Activated B cell treated with CpG ODN at 0.5 μM for 24 hours (primary cell): Measurements from ENCODE around the gene ACSM3. TPM values are rescaled to one million over a fixed set of nuclear protein-coding genes. Genes with fewer than 3 reads are reported as not detected.

ENCODE experiments used
- ATAC-seq: fragments of 200-7000 bp; cut with Tn5 transposase; one replicate; pipeline ENCODE4 v1.10.0; 2021; ENCODE audit warnings: low read depth, mild to moderate bottlenecking, moderate library complexity
- CTCF ChIA-PET: fragments of 350-600 bp; sonication (Branson Sonifier 250); formaldehyde crosslinking; loops from one replicate; lab custom pipeline; 2021; ENCODE audit warnings: antibody characterized with exemption; lab: Charles Lee
- POLR2A ChIA-PET: fragments of 350-600 bp; sonication (Branson Sonifier 250); formaldehyde crosslinking; loops from one replicate; lab custom pipeline; 2021; ENCODE audit warnings: antibody characterized with exemption; lab: Charles Lee
- DNase-seq: peaks from one replicate; pipeline ENCODE4 v3.0.0; 2022
- H3K27ac Mint-ChIP-seq: one replicate; pipeline ENCODE4 v1.8.0; 2020; ENCODE audit warnings: mixed read lengths
- H3K27me3 Mint-ChIP-seq: one replicate; pipeline ENCODE4 v1.8.0; 2021; ENCODE audit warnings: mixed read lengths
- H3K36me3 Mint-ChIP-seq: one replicate; pipeline ENCODE4 v1.8.0; 2021; ENCODE audit warnings: low read depth, mixed read lengths
- H3K4me1 Mint-ChIP-seq: one replicate; pipeline ENCODE4 v1.8.0; 2021; ENCODE audit warnings: mixed read lengths
- H3K4me3 Mint-ChIP-seq: one replicate; pipeline ENCODE4 v1.8.0; 2020; ENCODE audit warnings: mild to moderate bottlenecking, mixed read lengths
- H3K9me3 Mint-ChIP-seq: one replicate; pipeline ENCODE4 v1.8.0; 2020; ENCODE audit warnings: mixed read lengths
- intact Hi-C: fragments of 100-400 bp; cut with micrococcal nuclease; formaldehyde crosslinking; loops from one replicate; pipeline ENCODE4 v1.15.1; 2024
- total RNA-seq: library from RNA; stranded (reverse); gene quantifications from 2 replicates; pipeline ENCODE4 v1.2.3, GENCODE V29; 2022
- TF ChIP-seq, protein P1 (sequence below): fragments of 200-600 bp; IDR thresholded peaks from one replicate; pipeline ENCODE4 v1.8.0; 2022; ENCODE audit warnings: antibody characterized with exemption, mild to moderate bottlenecking

ACSM3 gene
- total RNA-seq, 1 donor from 2014 or later, result 13.6 TPM

DNA sequence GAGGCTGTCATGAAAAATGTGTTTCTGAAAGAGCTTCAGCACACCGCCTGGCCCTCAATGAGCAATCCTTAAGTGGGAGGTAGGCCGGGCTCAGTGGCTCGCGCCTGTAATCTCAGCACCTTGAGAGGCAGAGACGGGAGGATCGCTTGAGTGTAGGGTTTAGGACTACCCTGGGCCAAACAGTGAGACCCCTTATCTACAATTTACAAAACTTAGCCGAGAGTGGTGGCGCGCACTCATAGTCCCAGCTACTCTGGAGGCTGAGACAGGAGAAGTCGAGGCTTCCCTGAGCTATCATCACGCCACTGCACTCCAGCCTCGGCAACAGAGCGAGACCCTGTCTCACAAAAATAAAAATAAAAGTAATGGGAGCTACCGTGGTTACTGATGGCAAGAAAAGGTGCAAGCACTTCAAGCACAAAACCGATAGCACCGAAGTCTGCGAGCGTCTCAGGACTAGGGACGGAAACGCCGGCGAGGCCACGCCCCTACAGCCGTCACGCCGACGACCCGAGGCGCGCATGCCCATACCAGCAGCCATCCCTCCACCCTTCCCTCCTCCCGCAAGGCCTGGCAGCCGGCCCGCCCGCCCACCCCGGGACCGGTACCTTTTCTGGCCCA lies 22.8 kb upstream of the ACSM3 start:
- intact Hi-C loops, result loop anchor here (1.0 to 2.0 kb wide), 6 partner anchors 23 to 1218 kb away; partner anchors contain the start of genes ACSM3, CCP110, DCUN1D3 and ERI2
- ChIA-PET CTCF (interaction anchor here (1.0 to 1.2 kb wide), 2 partner anchors 8 to 64 kb away, joined by 3 to 5 read pairs; no protein-coding TSS in a partner anchor), POLR2A (interaction anchor here (0.6 to 2.6 kb wide), 8 partner anchors 8 to 1268 kb away, joined by 3 to 19 read pairs (median 4); partner anchors contain the start of genes ACSM3, ERI2, REXO5 and VPS35L)
- Mint-ChIP-seq H3K27ac (peak overlapping the region; percentile 95), H3K27me3 (no peaks in the 10 kb centered on the region), H3K36me3 (peaks cover 34% of the 10 kb centered on the region), H3K9me3 (no peaks in the 10 kb centered on the region), H3K4me3 (peak overlapping the region; percentile 94), H3K4me1 (peaks cover 27% of the 10 kb centered on the region)
- DNase-seq (peak; percentile 87), ATAC-seq (peak; percentile 82)
- TF ChIP-seq, protein P1, sequence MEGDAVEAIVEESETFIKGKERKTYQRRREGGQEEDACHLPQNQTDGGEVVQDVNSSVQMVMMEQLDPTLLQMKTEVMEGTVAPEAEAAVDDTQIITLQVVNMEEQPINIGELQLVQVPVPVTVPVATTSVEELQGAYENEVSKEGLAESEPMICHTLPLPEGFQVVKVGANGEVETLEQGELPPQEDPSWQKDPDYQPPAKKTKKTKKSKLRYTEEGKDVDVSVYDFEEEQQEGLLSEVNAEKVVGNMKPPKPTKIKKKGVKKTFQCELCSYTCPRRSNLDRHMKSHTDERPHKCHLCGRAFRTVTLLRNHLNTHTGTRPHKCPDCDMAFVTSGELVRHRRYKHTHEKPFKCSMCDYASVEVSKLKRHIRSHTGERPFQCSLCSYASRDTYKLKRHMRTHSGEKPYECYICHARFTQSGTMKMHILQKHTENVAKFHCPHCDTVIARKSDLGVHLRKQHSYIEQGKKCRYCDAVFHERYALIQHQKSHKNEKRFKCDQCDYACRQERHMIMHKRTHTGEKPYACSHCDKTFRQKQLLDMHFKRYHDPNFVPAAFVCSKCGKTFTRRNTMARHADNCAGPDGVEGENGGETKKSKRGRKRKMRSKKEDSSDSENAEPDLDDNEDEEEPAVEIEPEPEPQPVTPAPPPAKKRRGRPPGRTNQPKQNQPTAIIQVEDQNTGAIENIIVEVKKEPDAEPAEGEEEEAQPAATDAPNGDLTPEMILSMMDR, result no peak

DNA sequence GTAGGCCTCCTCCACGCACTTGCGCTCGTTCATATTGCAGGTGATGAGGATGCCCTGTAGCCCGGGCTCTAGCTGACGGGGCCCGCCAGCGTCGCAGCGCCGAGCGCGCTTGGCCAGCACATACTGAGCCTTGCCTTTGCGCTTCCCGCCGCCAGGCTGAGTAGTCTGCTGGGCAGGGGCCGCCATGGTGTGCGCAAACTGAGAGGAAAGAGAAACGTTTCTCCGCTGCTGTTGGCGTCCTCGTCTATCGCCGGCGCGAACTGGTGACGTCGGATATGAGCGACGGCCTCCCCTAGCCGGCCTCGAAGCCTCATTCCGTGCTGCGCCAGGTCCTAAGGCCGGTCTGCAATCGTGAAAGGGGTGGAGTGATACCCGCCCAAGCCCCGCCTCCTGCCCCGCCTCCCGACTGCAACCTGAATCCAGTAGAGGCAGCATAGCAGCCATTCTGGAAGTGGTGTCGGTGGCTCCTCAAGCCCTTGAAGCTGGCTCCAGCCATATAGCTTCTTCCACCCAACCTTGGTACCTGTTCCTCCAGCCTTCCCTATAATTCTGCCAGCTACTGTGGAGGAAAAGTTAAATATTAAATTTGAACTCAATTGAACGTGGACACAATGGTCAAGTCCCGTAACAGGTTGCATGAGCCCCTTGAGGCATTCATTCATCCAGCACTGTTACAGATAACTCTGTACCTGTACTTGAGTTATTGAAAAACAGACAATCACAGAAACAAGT lies 22.1 kb upstream of the ACSM3 start, which contains the start of gene THUMPD1:
Gene THUMPD1 (minus strand): TSS at position 265 of the 732 bp plus-strand sequence. CDS start 79 bp downstream, at position 186.
- DNase-seq (peak; percentile 92), ATAC-seq (peak; percentile 95)
- POLR2A ChIA-PET, result interaction anchor here (0.5 to 2.6 kb wide), 7 partner anchors 9 to 1267 kb away, joined by 3 to 19 read pairs (median 4); partner anchors contain the start of genes ACSM3, ERI2, REXO5 and VPS35L
- TF ChIP-seq, protein P1, result no peak
- H3K27me3 Mint-ChIP-seq, result no peaks in the 10 kb centered on the region
- CTCF ChIA-PET, result interaction anchor here (1.0 to 1.2 kb wide), 2 partner anchors 9 to 65 kb away, joined by 3 to 5 read pairs; no protein-coding TSS in a partner anchor
- H3K4me1 Mint-ChIP-seq, result peaks cover 27% of the 10 kb centered on the region
- H3K27ac Mint-ChIP-seq, result peak within 1 kb of the TSS; percentile 95
- peak within 1 kb of the TSS; percentile 94 for H3K4me3 Mint-ChIP-seq
- H3K9me3 Mint-ChIP-seq, result peaks cover 4% of the 10 kb centered on the region
- intact Hi-C loops, result loop anchor here (1.0 to 2.0 kb wide), 5 partner anchors 23 to 1219 kb away; partner anchors contain the start of genes ACSM3, CCP110, DCUN1D3 and ERI2
- H3K36me3 Mint-ChIP-seq, result peaks cover 28% of the 10 kb centered on the region

DNA sequence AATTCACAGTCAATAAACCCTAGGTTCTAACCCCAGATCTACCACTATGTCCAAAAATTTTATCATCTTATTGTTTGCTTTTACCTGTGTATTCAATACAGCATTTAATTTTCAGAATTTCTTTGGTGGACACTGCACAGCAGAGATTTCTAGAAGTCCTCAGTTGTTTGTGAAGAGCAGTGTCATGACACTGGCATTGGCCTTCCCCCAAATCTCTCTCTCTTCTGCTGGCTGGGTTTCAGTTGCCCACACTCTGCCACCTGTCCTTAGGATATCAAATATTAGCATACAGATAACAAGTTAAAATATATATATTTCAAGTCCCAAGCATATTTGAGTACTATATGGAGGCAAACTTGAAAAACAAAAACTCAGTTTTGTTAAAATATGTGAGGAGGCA lies 20.2 kb upstream of the ACSM3 start:
- ATAC-seq (no peak), DNase-seq (no peak)
- H3K4me3 Mint-ChIP-seq, result no peak overlapping the region
- peaks cover 16% of the 10 kb centered on the region for H3K36me3 Mint-ChIP-seq
- peaks cover 24% of the 10 kb centered on the region for H3K4me1 Mint-ChIP-seq
- H3K27me3 Mint-ChIP-seq, result no peaks in the 10 kb centered on the region
- intact Hi-C loops, result no loop called here
- H3K9me3 Mint-ChIP-seq, result peaks cover 15% of the 10 kb centered on the region
- H3K27ac Mint-ChIP-seq, result no peak overlapping the region
- ChIA-PET CTCF (no interaction called here), POLR2A (no interaction called here)
- TF ChIP-seq, protein P1, result no peak

- Mint-ChIP-seq H3K27me3 (no peaks in the 10 kb centered on the region), H3K27ac (no peak overlapping the region), H3K4me1 (peaks cover 16% of the 10 kb centered on the region), H3K9me3 (peaks cover 15% of the 10 kb centered on the region), H3K4me3 (no peak overlapping the region), H3K36me3 (peaks cover 12% of the 10 kb centered on the region)
- CTCF ChIA-PET, result no interaction called here
- intact Hi-C loops, result no loop called here
- DNase-seq, result no peak
- POLR2A ChIA-PET, result no interaction called here
- TF ChIP-seq, protein P1, result no peak
- no peak for ATAC-seq
These were observed 18.8 kb upstream of the ACSM3 start for GRCh38 chr16:20744922-20745440.
